GM19397 (cell line): ENCODE results near the gene STOX2.

Experiments
- ATAC-seq: cut with Tn5 transposase; IDR thresholded peaks from one replicate; pipeline ENCODE4 v1.9.1; 2021; ENCODE audit warnings: mild to moderate bottlenecking, moderate library complexity; ENCODE audit not compliant: unreplicated experiment

STOX2 gene

GRCh38 chr4:183905081-183905592, at the start of gene STOX2:
Gene STOX2 (plus strand): TSS chr4:183905307. CDS start chr4:183906791, 1,484 bp downstream.
- ATAC-seq: no peak

- no peak for ATAC-seq
Measured at GRCh38 chr4:183855323-183856190, 49.5 kb upstream of the STOX2 start.

GRCh38 chr4:183857040-183857439, 48.1 kb upstream of the STOX2 start:
- no peak for ATAC-seq

GRCh38 chr4:183858011-183858615, 47.0 kb upstream of the STOX2 start:
- ATAC-seq: no peak

GRCh38 chr4:183860119-183860518, 45.0 kb upstream of the STOX2 start:
- ATAC-seq: no peak

- ATAC-seq: no peak
Measured at GRCh38 chr4:183860731-183861130, 44.4 kb upstream of the STOX2 start.

GRCh38 chr4:183861426-183861825, 43.7 kb upstream of the STOX2 start:
- ATAC-seq: no peak

- ATAC-seq: no peak
Measured at GRCh38 chr4:183863155-183863825, 41.8 kb upstream of the STOX2 start.

GRCh38 chr4:183867247-183867646, 37.9 kb upstream of the STOX2 start:
- no peak for ATAC-seq

GRCh38 chr4:183870997-183871396, 34.1 kb upstream of the STOX2 start:
- ATAC-seq: no peak

- ATAC-seq: no peak
Measured at GRCh38 chr4:183871581-183871980, 33.5 kb upstream of the STOX2 start.

GRCh38 chr4:183872531-183872930, 32.6 kb upstream of the STOX2 start:
- ATAC-seq: no peak

GRCh38 chr4:183873409-183874185, 31.5 kb upstream of the STOX2 start:
- no peak for ATAC-seq

- no peak for ATAC-seq
Measured at GRCh38 chr4:183875251-183875825, 29.8 kb upstream of the STOX2 start.

GRCh38 chr4:183876268-183876934, 28.7 kb upstream of the STOX2 start:
- no peak for ATAC-seq

- ATAC-seq: no peak
Measured at GRCh38 chr4:183878251-183878970, 26.7 kb upstream of the STOX2 start.

GRCh38 chr4:183885205-183885720, 19.8 kb upstream of the STOX2 start:
- no peak for ATAC-seq

- no peak for ATAC-seq
Measured at GRCh38 chr4:183887351-183887750, 17.8 kb upstream of the STOX2 start.

- no peak for ATAC-seq
Measured at GRCh38 chr4:183888564-183888963, 16.5 kb upstream of the STOX2 start.
